Heart right ventricle (tissue), 16 donors: ENCODE measurements around the gene HOATZ. TPM values are rescaled to one million over a fixed set of nuclear protein-coding genes. Genes with fewer than 3 reads are reported as not detected.

Experiments
- ATAC-seq, 8 donors: fragments of 200-7000 bp; cut with Tn5 transposase; one replicate each; pipeline ENCODE4 v1.9.1; 2020; ENCODE audit warnings: mild to moderate bottlenecking in 8 of 8, moderate library complexity in 8 of 8, moderate number of reproducible peaks in 1 of 8
- DNase-seq, 2 donors: peaks; one replicate each; pipeline ENCODE4 v3.0.0-alpha.2; 2020
- H3K27ac ChIP-seq, 10 donors: fragments of 200-600 bp; sonication (generic) in 2 of 10; one replicate each; pipeline versions ENCODE4 v1.5.0 to v1.8.0; 2020 to 2022; ENCODE audit warnings: mild to moderate bottlenecking in 3 of 10
- H3K27me3 ChIP-seq, 7 donors: fragments of 200-600 bp; one replicate each; pipeline ENCODE4 v1.8.0; 2021 to 2022; ENCODE audit warnings: mild to moderate bottlenecking in 2 of 7
- H3K36me3 ChIP-seq, 9 donors: fragments of 200-600 bp; sonication (generic) in 1 of 9; one replicate each; pipeline versions ENCODE4 v1.5.0 to v1.8.0; 2020 to 2022; ENCODE audit warnings: mild to moderate bottlenecking in 2 of 9
- H3K4me1 ChIP-seq, 9 donors: fragments of 200-600 bp; sonication (generic) in 1 of 9; one replicate each; pipeline versions ENCODE4 v1.5.0 to v1.8.0; 2020 to 2022; ENCODE audit warnings: mild to moderate bottlenecking in 4 of 9
- H3K4me3 ChIP-seq, 10 donors: fragments of 200-600 bp; sonication (generic) in 2 of 10; one replicate each; pipeline versions ENCODE4 v1.5.0 to v1.8.0; 2020 to 2022; ENCODE audit warnings: mild to moderate bottlenecking in 7 of 10, moderate library complexity in 2 of 10
- H3K9me3 ChIP-seq, 11 donors: fragments of 200-600 bp in 10 of 11; sonication (generic) in 2 of 11; one replicate each; pipeline versions ENCODE4 v1.5.0 to v1.8.0; 2013 to 2022; ENCODE audit warnings: mild to moderate bottlenecking in 2 of 11, control low read depth in 1 of 11, moderate library complexity in 1 of 11
- CTCF ChIP-seq, 9 donors: fragments of 200-600 bp; sonication (generic) in 2 of 9; IDR thresholded peaks; one replicate each; pipeline versions ENCODE4 v1.5.0 to v1.8.0; 2021 to 2022; ENCODE audit warnings: antibody characterized with exemption in 9 of 9, mild to moderate bottlenecking in 5 of 9, moderate library complexity in 1 of 9
- WGBS, 2 donors: extraction: QIAGEN DNeasy Blood & Tissue Kit; methylation state at CpG; one replicate each; pipeline ENCODE4 v1.1.7; 2013; ENCODE audit warnings: inconsistent platforms in 1 of 2; 5-methylcytosine and 5-hydroxymethylcytosine counted together
- intact Hi-C, 10 donors: fragments of 100-400 bp; cut with DNase I; formaldehyde crosslinking; loops; one replicate each; pipeline versions ENCODE4 v1.11.1 to v1.14.2; 2022
- polyA plus RNA-seq, 2 donors: library from polyadenylated mRNA; stranded (reverse); fragments of 200-250 nt; gene quantifications; one replicate each; pipeline ENCODE4 v1.2.3, GENCODE V29; 2013
- total RNA-seq, 10 donors: library from RNA; stranded (reverse); fragmentation: NEBNext Ultra II Directional in 3 of 10; extraction: Animal tissue kit (Norgen Biotek cat#: 25700) in 3 of 10; gene quantifications; one replicate each; pipeline versions ENCODE4 v1.2.1 to v1.2.4, GENCODE V29; 2021 to 2023
- donor health status: Arrhythmogenic right ventricular cardiomyopathy.
- donor health status: ischemic (EF 13 %, LVEDD 7.1; RV severe dilation, severe dysfunction).
- donor health status: healthy with polysubstance abuse.
- donor health status: DM: no; HTN: yes; CAD: no.
- donor health status: DM: no; HTN: no; CAD: no.
- donor health status: ischemic (EF 25% LVEDD 6.9; RV normal size, moderate dysfunction).
- donor health status: ischemic (EF 25% LVEDD 5.7; RV mildly dilated, moderate dysfunction).
- donor health status: healthy.
- donor health status: DM: yes; HTN: yes; CAD: no.
- donor health status: Ischemic cardiomyopathy.
- donor health status: ischemic (EF 35%, LVEDD 5.7; RV mildly dilated, moderate dysfunction).
- donor health status: nonischemic (EF 11% LVEDD 7.7; RV severe dilation, severe dysfunction).
- donor health status: DM: yes; HTN: yes; CAD: no.
- donor health status: PGD.
- donor health status: ischemic (EF 29% LVEDD 5.4; RV normal size, mild dysfunction).
- donor health status: nonischemic (EF 23%, LVEDD 6.1; RV moderate dilation, normal function).

HOATZ gene
- total and polyA plus RNA-seq, 12 donors = not detected

GRCh38 chr11:111518668-111519067 lies 4.1 kb downstream of the HOATZ start:
- DNase-seq (no peak), ATAC-seq (no peak)
- H3K4me1 ChIP-seq = peaks cover 0 to 10% (median 0%) of the 10 kb centered on the region in 9 donors
- no peaks in the 10 kb centered on the region for H3K36me3 ChIP-seq
- no peak overlapping the region for H3K4me3 ChIP-seq
- H3K27me3 ChIP-seq = peaks cover 0 to 21% (median 12%) of the 10 kb centered on the region in 7 donors
- H3K27ac ChIP-seq = no peak overlapping the region
- intact Hi-C loops = no loop called here
- TF ChIP-seq CTCF (IDR thresholded peaks at IDR 0.05) = no peak
- 55 to 59% methylated on average over 1 of the region's 1 CpG for WGBS, 2 donors
- H3K9me3 ChIP-seq = no peaks in the 10 kb centered on the region

DNA sequence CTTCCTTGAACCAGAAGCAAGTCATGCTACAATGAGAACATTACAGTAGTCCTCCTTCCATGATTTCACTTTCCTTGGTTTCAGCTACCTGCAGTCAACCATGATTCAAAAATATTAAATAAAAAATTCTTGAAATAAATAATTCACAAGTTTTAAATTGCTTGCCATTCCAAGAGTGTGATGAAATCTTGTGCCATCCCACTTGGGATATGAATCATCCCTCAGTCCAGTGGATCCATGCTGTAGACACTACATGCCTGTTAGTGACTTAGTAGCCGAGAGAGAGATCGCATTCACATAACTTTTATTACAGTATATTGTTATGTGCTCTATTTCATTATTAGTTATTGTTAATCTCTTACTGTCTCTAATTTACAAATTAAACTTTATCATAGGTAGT lies 6.0 kb downstream of the HOATZ start:
- DNase-seq = no peak
- TF ChIP-seq CTCF (IDR thresholded peaks at IDR 0.05) = no peak
- peaks cover 0 to 4% (median 0%) of the 10 kb centered on the region in 7 donors for H3K27me3 ChIP-seq
- intact Hi-C loops = no loop called here
- H3K9me3 ChIP-seq = no peaks in the 10 kb centered on the region
- H3K4me3 ChIP-seq = no peak overlapping the region
- H3K27ac ChIP-seq = no peak overlapping the region
- H3K36me3 ChIP-seq = no peaks in the 10 kb centered on the region
- ATAC-seq = no peak
- 95 to 96% methylated on average over 2 of the region's 2 CpGs for WGBS, 2 donors
- no peaks in the 10 kb centered on the region for H3K4me1 ChIP-seq

- intact Hi-C loops = no loop called here
- DNase-seq = no peak
- Histone ChIP-seq H3K4me3 (no peak overlapping the region), H3K36me3 (no peaks in the 10 kb centered on the region), H3K27me3 (peaks cover 0 to 4% (median 0%) of the 10 kb centered on the region in 7 donors), H3K9me3 (no peaks in the 10 kb centered on the region), H3K27ac (no peak overlapping the region), H3K4me1 (no peaks in the 10 kb centered on the region)
- TF ChIP-seq CTCF (IDR thresholded peaks at IDR 0.05) = no peak
- WGBS, 2 donors = 57 to 59% methylated on average over 2 of the region's 2 CpGs
- no peak for ATAC-seq
These were observed 6.6 kb downstream of the HOATZ start for GRCh38 chr11:111521135-111521534.

DNA sequence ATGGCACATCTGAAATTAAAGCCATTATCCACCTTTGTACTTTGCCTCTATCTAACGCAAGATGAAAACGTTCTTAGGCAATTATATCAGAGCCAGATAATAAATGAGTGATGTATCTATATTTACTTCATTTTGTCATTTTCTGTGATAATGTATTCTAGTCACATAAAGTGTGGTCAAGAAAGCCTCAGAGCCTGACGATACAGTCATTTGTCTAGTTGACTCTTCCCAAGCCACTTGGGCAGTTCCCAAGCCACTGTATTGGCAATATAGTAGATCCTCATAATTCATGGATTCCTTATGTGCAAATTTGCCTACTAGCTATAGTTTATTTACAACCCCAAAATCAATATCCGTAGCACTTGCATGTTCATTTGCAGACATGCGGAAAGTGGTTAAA lies 7.8 kb downstream of the HOATZ start:
- no peak for ATAC-seq
- 83 to 84% methylated on average over 5 of the region's 5 CpGs for WGBS, 2 donors

More for the DNA sequence above, 7.8 kb downstream of the HOATZ start:
- no peaks in the 10 kb centered on the region for H3K4me1 ChIP-seq
- DNase-seq = no peak
- peaks cover 0 to 4% (median 0%) of the 10 kb centered on the region in 7 donors for H3K27me3 ChIP-seq
- no peaks in the 10 kb centered on the region for H3K36me3 ChIP-seq
- H3K27ac ChIP-seq = no peak overlapping the region
- TF ChIP-seq CTCF (IDR thresholded peaks at IDR 0.05) = no peak
- intact Hi-C loops = no loop called here
- no peaks in the 10 kb centered on the region for H3K9me3 ChIP-seq
- H3K4me3 ChIP-seq = no peak overlapping the region
